GM18873 (cell line): ENCODE measurements around the gene ADAMTSL1.

Experiments
- ATAC-seq: cut with Tn5 transposase; IDR thresholded peaks from one replicate; pipeline ENCODE4 v1.9.1; 2021; ENCODE audit warnings: mild to moderate bottlenecking, moderate library complexity, moderate number of reproducible peaks; ENCODE audit not compliant: unreplicated experiment, low FRiP score

Gene ADAMTSL1

GRCh38 chr9:18638371-18639249 lies 164.7 kb downstream of the ADAMTSL1 start:
- no peak for ATAC-seq

DNA sequence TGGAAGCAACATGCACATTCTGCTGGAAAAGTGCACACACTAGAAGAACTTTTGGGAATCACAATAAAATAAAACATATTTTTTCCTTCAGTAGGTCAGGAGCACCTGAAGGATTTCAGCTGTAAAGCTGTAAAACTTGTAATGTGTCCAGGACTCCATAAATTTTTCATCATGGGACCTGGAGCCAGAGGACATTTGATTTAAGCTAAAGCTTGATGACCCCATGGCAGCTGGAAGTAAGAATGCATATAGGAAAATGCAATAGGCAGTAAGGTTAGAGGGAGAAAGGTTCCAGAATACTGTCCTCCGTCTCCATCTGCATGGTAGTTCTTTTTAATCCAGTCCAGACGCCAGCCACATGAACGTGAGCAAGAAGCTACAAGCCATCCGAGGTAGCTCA lies 166.0 kb downstream of the ADAMTSL1 start:
- no peak for ATAC-seq

- no peak for ATAC-seq
These were observed 185.1 kb downstream of the ADAMTSL1 start for GRCh38 chr9:18658804-18659705.

DNA sequence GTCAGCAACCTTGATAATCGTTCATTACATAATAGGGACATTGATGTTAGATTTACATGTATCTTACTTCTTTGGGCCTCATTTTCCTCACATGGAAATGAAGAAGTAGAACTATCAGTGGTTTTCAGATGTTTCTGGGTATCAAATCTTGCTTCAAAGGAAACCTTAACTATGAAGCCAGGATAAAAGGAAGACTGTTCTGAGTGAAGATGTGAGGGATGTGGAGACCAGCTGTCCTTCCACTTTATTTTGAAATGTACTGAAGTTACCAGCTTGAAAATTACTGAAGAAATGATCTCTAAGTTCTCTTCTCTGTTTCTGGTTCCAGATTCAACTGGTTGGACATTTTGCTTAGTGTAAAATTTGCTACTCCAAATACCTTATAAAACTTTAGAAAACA lies 186.0 kb downstream of the ADAMTSL1 start:
- ATAC-seq: no peak

- ATAC-seq: no peak
These were observed 188.4 kb downstream of the ADAMTSL1 start for GRCh38 chr9:18662320-18662719.

- ATAC-seq: no peak
These were observed 192.0 kb downstream of the ADAMTSL1 start for GRCh38 chr9:18665947-18666346.

DNA sequence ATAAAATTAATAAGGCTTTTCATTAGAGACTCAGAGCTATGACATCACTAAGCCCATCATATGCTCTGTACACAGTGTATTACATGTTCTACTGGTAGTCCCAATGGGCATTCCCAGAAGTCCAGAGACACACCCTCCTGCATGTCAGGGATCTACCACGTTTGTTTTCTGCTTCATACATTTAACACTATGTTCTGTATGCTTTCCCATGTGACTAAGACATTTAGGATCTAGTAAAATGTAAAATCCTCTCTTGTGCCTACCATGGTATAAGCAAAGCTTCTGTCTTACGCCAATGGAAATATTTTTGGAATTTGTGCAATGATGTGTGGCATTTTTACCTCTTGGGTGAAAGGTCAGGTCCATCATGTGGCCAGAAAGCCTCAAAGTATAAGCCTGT lies 192.4 kb downstream of the ADAMTSL1 start:
- no peak for ATAC-seq

DNA sequence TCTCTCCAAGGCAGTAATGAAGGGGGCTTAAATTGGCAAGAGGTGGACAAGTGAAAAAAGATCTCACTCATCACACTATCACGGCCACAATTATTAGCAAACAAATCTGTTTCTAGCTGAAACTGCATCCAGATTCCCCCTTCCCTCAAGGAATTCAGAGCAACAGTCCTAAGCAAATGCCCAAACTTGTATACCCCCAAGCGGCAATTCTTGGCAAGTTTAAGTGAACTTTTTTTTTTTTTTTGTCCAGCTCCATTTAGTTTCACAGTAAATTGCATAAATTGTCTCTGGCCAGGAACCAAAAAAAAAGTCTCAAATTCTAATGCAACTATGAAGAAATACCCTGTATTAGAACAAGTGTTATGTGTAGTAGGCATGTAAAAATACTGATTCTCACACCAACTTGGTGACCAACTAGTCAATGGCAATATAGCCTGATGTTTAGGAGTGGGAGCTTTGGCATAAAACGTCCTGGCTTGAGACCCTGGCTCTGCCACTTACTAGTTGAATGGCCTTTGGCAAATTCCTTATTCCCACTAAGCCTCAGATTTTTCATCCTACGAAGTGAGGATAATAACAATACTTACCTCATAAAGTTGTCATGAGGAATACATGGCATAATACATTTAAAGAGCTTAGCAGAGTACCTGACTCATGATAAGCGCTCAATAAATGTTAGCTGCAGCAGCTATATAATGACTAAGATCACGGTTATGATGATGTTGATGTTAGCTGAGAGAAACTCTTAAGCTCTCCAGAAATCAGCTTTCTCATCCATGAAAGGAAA lies 193.2 kb downstream of the ADAMTSL1 start:
- no peak for ATAC-seq

- no peak for ATAC-seq
These were observed 195.0 kb downstream of the ADAMTSL1 start for GRCh38 chr9:18668944-18669343.

DNA sequence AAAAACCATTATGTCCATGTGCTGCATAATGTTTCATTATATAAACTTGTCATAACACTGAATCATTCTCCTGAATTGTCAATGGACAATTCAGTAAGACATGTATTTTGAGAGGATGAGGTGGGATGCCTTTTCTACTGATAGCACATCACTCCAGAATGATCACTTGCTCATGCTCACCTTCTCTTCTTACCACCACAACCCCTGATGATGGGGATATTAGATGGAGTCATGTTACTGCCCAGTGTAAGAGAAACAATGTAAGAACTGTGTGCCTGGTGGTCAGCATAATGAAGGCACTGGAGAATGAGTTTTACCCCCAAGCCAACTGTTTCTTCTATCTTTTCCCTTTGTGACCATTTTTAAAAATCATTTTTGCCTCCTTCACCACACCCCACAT lies 198.8 kb downstream of the ADAMTSL1 start:
- ATAC-seq: no peak

GRCh38 chr9:18673179-18673578 lies 199.2 kb downstream of the ADAMTSL1 start:
- ATAC-seq: no peak

DNA sequence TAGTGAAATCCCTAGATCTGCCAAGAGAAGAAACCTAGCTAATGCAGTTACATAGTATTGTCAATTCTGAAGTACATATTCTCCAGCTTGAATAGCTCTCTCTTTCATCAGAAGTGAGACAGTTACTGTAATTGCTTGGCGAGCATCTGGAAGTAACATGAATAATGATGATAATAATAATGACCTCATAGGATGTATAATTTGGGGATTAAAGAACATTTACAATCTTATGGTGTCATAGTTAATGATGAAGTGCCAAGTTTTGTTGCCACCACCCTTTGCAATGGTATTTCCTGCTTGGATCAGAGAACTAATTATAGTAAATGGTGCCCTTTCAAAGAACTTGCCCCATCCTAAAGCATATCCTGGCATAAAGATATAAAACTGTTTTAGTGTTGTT lies 201.4 kb downstream of the ADAMTSL1 start:
- no peak for ATAC-seq

DNA sequence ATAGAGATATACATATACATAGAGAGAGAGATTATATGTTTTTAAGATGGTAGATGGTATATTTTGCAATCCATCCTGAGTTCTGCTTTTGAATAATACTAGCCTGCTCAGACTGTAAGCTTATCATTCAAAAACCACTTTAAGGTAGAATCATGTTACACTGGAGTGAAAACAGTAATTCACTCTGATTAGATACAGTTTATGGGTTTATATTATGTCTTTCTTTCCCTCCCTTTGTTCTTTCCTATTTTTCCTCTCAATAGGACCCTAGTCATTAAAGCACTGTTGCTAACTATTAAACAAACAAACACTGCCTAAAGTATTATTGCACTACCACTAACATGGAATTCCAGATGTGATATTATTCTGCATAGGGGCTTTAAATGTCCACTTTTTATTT lies 202.0 kb downstream of the ADAMTSL1 start:
- no peak for ATAC-seq

- no peak for ATAC-seq
These were observed 202.6 kb downstream of the ADAMTSL1 start for GRCh38 chr9:18676525-18676924.

DNA sequence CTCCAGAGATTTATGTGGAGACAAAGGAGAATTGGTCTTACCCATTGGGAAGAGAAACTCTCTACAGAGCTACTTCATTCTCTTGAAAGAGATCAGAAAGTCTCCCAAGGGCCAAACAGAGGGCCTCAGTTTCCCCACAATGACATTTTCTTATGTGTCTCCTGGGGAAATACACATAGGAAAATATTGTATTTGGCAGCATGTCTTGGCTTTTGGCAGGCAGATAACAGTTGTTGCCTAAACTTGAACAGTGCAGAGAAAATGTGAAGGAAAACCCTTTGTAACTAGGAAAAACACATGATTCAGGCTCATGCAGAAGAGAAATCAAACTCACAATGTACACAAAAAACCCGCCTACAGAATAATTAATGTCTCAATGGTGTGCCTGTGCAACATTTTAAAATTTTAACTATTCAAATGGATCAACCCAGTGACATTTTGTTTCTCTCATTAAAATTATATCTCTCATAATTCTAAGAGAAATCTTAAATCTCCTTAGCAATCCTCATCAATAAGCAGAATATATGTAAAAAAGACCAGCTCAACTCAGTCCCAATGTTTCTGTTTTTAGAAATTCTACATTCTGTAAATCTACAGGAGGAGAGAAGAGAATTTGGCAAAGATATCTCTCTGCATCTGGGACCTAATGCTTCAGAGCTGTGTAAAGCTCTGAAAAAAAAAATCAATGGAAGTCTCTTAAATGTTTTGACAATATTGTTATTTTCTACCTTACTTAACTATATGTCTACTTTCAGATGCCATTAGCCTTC lies 205.1 kb downstream of the ADAMTSL1 start:
- ATAC-seq: no peak

DNA sequence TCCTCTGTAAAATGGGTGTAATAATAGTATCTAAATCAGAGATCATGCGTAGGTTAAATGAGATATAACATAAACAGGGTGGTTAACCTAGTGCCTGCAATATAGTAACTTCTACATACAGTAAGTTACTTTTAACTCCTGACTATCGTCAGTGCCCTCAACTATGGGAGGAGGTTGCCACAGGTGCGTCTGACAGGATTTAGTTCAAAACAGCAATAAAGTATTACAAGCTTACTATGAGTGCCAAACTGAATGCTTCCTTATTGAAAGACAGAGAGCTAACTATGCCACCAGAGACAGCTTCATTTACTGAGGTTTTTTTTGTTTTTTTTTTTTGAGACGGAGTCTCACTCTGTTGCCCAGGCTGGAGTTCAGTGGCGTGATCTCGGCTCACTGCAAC lies 209.0 kb downstream of the ADAMTSL1 start:
- no peak for ATAC-seq

GRCh38 chr9:18683312-18683711 lies 209.4 kb downstream of the ADAMTSL1 start:
- ATAC-seq: no peak

DNA sequence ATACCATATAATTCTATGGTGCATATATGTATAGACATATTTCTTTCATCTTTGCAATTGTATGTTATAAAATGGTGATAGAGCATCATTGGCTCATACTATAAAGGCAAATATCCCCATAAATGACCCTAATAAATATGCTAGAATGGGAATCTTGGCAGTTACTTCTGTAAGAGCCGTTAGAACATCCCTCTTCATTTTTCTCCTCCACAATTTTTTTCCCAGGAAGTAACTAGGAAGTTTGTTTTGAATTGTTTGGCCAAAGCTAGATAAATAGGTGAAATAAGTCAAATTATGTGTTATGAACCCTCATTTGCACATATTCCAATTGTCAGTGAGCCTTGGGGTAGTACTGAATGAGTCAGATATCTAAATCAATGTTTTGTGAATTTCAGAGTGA lies 209.9 kb downstream of the ADAMTSL1 start:
- ATAC-seq: no peak

DNA sequence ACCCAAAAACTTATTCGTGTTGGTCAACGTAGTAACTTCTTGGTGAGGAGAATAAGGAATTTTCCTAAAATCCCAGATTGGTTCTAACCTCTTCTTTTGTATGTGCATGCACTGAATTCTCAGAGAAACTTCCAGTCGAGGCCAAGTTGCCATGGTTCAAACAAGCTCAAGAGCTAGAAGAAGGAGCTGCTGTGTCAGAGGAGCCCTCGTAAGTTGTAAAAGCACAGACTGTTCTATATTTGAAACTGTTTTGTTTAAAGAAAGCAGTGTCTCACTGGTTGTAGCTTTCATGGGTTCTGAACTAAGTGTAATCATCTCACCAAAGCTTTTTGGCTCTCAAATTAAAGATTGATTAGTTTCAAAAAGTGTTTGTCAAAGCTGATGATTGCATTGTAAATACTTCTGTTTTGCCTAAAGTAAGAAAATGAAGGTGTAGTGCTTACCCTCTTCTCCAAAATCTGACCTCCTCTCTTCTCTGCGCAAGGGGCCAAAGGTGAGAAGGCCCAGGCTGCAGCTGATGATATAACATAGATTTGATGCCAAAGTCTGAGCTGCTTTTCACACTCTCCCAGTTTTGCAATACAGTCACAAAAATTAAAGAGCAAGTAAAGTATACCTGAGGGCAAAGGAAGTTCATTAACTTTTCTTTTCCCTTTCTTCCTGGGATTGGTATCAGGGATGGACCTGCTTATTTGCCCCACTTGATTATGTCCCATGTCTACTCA lies 210.8 kb downstream of the ADAMTSL1 start:
- no peak for ATAC-seq
